Measurements from ENCODE around the gene PPP3CA.
A peak's percentile ranks its signal among the peaks of the same experiment; 100 is the strongest.
"Not testable (repeated sequence)": the region's sequence is repeated elsewhere in the genome, so short reads cannot be mapped to it uniquely, and the experiment has no call there.

The PPP3CA gene

DNA sequence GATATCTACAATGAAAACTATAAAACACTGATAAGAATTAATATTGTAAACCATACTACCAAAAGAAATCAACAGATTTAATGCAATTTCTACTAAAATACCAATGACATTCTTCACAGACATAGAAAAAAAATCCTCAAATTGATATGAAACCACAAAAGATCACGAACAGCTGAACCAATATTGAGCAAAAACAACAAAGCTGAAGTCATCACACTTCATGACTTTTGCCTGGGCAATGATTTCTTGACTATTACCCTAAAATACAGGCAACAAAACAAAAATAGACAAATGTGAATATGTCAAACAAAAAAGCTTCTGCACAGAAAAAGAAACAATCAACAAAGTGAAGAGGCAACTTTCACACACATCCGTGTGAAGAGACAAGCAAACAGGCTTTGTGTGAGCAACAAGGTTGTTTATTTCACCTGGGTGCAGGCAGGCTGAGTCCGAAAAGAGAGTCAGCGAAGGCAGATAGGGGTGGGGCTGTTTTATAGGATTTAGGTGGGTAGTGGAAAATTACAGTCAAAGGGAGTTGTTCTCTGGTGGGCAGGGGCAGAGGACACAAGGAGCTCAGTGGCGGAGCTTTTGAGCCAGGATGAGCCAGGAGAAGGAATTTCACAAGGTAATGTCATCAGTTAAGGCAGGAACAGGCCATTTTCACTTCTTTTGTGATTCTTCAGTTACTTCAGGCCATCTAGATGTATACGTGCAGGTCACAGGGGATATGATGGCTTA lies 355.8 kb downstream of the PPP3CA start:
- not testable (repeated sequence) for H3K4me1 ChIP-seq (ENCODE audit: control insufficient read depth, insufficient read depth, low read length, unreplicated experiment); H3K36me3 ChIP-seq (ENCODE audit: insufficient read depth, low read length); H3K27me3 ChIP-seq (ENCODE audit: insufficient read depth, low read length); H3K27ac ChIP-seq (ENCODE audit: low read depth, low read length); H3K4me3 ChIP-seq (ENCODE audit: low read depth, low read length); H3K79me2 ChIP-seq (ENCODE audit: control insufficient read depth, insufficient read depth, low read length, unreplicated experiment); H2AFZ ChIP-seq (ENCODE audit: low read length, unreplicated experiment)

DNA sequence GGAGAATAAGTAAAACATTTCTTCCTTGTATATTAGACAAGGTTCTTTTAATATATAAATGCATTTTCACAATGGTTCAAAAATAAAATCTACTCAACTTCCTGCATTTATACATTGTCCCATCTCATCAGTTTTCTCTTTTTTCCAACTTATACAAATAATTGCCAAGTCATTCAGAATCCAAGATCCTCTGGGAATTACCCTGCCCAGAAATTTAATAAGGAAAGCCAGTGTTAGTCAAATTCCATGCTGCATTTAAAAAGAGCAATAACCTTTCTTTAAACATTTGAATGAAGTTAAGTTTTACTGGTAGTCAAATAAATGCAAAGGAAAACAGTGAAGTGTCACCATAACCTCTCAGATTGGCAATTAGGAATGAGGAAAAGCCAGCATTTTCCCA lies 357.9 kb downstream of the PPP3CA start:
- Histone ChIP-seq H3K27ac (ENCODE audit: low read depth, low read length) (no peak overlapping the region), H3K27me3 (ENCODE audit: insufficient read depth, low read length) (no peaks in the 10 kb centered on the region), H3K4me3 (ENCODE audit: low read depth, low read length) (no peak overlapping the region), H3K79me2 (ENCODE audit: control insufficient read depth, insufficient read depth, low read length, unreplicated experiment) (no peaks in the 10 kb centered on the region), H2AFZ (ENCODE audit: low read length, unreplicated experiment) (no peak overlapping the region), H3K36me3 (ENCODE audit: insufficient read depth, low read length) (no peaks in the 10 kb centered on the region), H3K4me1 (ENCODE audit: control insufficient read depth, insufficient read depth, low read length, unreplicated experiment) (peaks cover 17% of the 10 kb centered on the region)

DNA sequence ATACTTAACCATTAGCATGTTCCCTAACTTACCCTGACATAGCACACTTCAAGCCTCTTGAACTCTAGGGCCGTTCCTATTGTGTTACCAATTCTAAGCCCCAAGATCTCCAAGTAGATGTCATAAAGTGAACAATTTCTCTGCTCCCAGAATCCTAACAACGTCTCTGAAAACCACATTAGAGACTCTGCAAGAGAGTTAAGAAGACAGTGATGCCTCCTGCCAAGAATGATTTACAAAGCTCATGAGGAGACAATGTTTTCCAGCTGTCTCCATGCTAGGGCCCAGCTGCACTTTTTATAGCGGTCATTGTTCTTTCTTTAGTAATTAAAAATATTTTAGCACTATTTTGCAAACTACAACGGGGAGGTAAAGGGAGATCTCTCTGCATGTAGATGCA lies 358.4 kb downstream of the PPP3CA start:
- Histone ChIP-seq H2AFZ (ENCODE audit: low read length, unreplicated experiment) (no peak overlapping the region), H3K36me3 (ENCODE audit: insufficient read depth, low read length) (no peaks in the 10 kb centered on the region), H3K79me2 (ENCODE audit: control insufficient read depth, insufficient read depth, low read length, unreplicated experiment) (no peaks in the 10 kb centered on the region), H3K27me3 (ENCODE audit: insufficient read depth, low read length) (no peaks in the 10 kb centered on the region), H3K4me1 (ENCODE audit: control insufficient read depth, insufficient read depth, low read length, unreplicated experiment) (peaks cover 17% of the 10 kb centered on the region), H3K4me3 (ENCODE audit: low read depth, low read length) (no peak overlapping the region), H3K27ac (ENCODE audit: low read depth, low read length) (no peak overlapping the region)

DNA sequence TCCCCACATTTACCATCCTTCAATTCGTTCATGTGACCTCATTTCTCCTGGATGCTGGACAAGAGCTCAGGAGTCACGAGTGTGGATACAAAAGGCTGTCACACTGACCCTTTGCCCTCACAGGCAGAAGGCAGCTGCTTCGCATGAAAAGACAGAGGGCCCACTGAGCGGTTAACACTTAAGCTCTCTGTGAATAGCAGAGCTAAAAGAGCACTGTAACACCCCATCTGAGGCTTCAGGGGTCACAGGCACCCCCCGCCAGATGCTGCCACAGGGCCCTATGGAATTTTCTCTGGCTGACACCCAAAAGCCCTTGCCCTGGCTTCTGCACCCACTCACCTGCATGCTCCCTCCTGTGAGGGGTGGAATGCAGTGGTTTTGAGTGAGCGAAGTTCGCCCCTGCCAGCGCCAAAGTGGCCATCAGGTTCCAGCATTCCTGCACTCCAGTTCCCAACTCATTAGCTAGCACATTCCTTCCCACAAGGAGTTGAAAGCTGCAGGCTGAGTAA lies 360.9 kb downstream of the PPP3CA start:
- H3K4me3 ChIP-seq (ENCODE audit: low read depth, low read length) = no peak overlapping the region
- H3K27ac ChIP-seq (ENCODE audit: low read depth, low read length) = no peak overlapping the region
- no peaks in the 10 kb centered on the region for H3K79me2 ChIP-seq (ENCODE audit: control insufficient read depth, insufficient read depth, low read length, unreplicated experiment)
- H3K4me1 ChIP-seq (ENCODE audit: control insufficient read depth, insufficient read depth, low read length, unreplicated experiment) = peaks cover 35% of the 10 kb centered on the region
- H3K36me3 ChIP-seq (ENCODE audit: insufficient read depth, low read length) = no peaks in the 10 kb centered on the region
- H2AFZ ChIP-seq (ENCODE audit: low read length, unreplicated experiment) = no peak overlapping the region
- no peaks in the 10 kb centered on the region for H3K27me3 ChIP-seq (ENCODE audit: insufficient read depth, low read length)

DNA sequence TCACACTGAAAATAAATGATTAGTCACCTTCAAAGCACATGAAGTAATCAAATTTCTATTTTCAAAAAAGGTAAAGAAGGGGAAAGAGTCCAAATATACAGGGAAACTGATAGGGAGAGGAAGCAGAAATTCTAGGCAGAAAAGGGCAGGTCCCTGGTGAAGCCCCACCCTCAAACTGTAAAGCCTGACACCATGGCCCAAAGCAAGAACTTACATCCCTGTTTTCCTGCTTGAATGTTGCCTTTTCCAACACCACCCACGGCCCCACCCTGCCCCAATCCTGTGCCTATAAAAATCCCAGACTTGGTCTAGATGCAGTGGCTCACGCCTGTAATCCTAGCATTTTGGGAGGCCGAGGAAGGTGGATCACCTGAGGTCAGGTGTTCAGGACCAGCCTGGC lies 361.8 kb downstream of the PPP3CA start:
- Histone ChIP-seq H3K27ac (ENCODE audit: low read depth, low read length) (peak overlapping the region; percentile 82), H3K79me2 (ENCODE audit: control insufficient read depth, insufficient read depth, low read length, unreplicated experiment) (no peaks in the 10 kb centered on the region), H3K4me3 (ENCODE audit: low read depth, low read length) (no peak overlapping the region), H3K36me3 (ENCODE audit: insufficient read depth, low read length) (no peaks in the 10 kb centered on the region), H3K27me3 (ENCODE audit: insufficient read depth, low read length) (no peaks in the 10 kb centered on the region), H2AFZ (ENCODE audit: low read length, unreplicated experiment) (no peak overlapping the region), H3K4me1 (ENCODE audit: control insufficient read depth, insufficient read depth, low read length, unreplicated experiment) (peaks cover 29% of the 10 kb centered on the region)

DNA sequence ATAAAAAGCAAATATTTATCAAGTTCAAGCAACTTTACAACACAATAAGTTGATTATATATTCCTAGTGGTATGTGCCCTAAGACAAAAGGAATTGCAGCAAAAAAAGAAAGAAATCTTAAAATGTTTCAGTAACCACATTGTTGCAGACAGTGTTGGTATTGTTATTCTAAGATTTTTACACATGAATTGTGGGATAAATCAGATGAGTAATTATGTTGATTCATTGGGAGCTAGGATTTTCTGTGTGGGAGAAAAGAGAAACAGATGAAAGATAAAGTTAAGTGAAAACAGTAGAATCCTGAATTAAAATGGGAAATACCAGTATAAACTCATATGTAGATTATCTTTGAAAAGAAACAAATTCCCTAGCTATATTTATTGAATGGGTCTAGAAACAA lies 362.4 kb downstream of the PPP3CA start:
- Histone ChIP-seq H3K36me3 (ENCODE audit: insufficient read depth, low read length) (no peaks in the 10 kb centered on the region), H3K27ac (ENCODE audit: low read depth, low read length) (peak overlapping the region; percentile 82), H3K4me1 (ENCODE audit: control insufficient read depth, insufficient read depth, low read length, unreplicated experiment) (peaks cover 29% of the 10 kb centered on the region), H3K4me3 (ENCODE audit: low read depth, low read length) (no peak overlapping the region), H3K27me3 (ENCODE audit: insufficient read depth, low read length) (no peaks in the 10 kb centered on the region), H3K79me2 (ENCODE audit: control insufficient read depth, insufficient read depth, low read length, unreplicated experiment) (no peaks in the 10 kb centered on the region), H2AFZ (ENCODE audit: low read length, unreplicated experiment) (peak overlapping the region; percentile 72)

DNA sequence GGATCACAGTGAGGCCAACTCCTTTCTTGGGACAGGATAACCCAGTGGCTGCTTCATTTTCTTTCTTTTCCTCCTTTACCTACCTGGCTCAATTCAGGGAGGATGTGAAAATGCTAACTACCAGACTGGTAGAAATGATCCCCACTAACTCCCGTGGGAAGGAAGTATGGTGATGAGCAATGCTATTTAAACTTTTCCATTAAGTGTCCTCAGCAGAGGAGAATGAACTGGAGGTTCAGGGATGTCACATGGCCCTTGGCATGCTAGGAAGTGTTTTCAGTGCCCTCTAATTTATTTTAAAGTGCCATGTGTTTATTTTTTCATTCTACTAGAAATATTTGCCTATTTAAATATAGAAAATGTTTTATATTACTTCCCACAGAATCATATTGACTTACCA lies 363.9 kb downstream of the PPP3CA start:
- Histone ChIP-seq H3K79me2 (ENCODE audit: control insufficient read depth, insufficient read depth, low read length, unreplicated experiment) (no peaks in the 10 kb centered on the region), H3K36me3 (ENCODE audit: insufficient read depth, low read length) (no peaks in the 10 kb centered on the region), H2AFZ (ENCODE audit: low read length, unreplicated experiment) (no peak overlapping the region), H3K27me3 (ENCODE audit: insufficient read depth, low read length) (no peaks in the 10 kb centered on the region), H3K27ac (ENCODE audit: low read depth, low read length) (no peak overlapping the region; the same call in 1 of the 2 replicates), H3K4me1 (ENCODE audit: control insufficient read depth, insufficient read depth, low read length, unreplicated experiment) (peaks cover 29% of the 10 kb centered on the region), H3K4me3 (ENCODE audit: low read depth, low read length) (no peak overlapping the region)

DNA sequence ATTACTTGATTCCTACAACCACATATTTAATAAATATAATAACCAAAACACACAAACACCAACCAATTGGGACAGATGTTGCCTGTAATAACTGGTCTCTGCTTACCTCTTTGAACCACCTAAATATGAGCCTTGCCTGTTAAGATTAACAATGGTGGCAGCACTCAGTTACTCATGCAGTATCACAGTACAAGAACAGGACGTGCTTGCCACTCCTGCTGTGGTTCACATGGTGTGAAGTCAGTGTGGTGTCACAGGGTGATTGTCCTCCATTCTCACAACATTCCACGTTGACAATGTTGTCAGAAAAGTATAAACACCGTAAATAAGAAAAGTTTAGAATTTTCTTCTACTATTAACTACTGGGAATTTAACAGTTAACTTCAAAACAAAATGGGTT lies 365.0 kb downstream of the PPP3CA start:
- Histone ChIP-seq H3K27ac (ENCODE audit: low read depth, low read length) (no peak overlapping the region), H2AFZ (ENCODE audit: low read length, unreplicated experiment) (no peak overlapping the region), H3K36me3 (ENCODE audit: insufficient read depth, low read length) (no peaks in the 10 kb centered on the region), H3K4me3 (ENCODE audit: low read depth, low read length) (no peak overlapping the region), H3K27me3 (ENCODE audit: insufficient read depth, low read length) (no peaks in the 10 kb centered on the region), H3K4me1 (ENCODE audit: control insufficient read depth, insufficient read depth, low read length, unreplicated experiment) (peaks cover 29% of the 10 kb centered on the region), H3K79me2 (ENCODE audit: control insufficient read depth, insufficient read depth, low read length, unreplicated experiment) (no peaks in the 10 kb centered on the region)

DNA sequence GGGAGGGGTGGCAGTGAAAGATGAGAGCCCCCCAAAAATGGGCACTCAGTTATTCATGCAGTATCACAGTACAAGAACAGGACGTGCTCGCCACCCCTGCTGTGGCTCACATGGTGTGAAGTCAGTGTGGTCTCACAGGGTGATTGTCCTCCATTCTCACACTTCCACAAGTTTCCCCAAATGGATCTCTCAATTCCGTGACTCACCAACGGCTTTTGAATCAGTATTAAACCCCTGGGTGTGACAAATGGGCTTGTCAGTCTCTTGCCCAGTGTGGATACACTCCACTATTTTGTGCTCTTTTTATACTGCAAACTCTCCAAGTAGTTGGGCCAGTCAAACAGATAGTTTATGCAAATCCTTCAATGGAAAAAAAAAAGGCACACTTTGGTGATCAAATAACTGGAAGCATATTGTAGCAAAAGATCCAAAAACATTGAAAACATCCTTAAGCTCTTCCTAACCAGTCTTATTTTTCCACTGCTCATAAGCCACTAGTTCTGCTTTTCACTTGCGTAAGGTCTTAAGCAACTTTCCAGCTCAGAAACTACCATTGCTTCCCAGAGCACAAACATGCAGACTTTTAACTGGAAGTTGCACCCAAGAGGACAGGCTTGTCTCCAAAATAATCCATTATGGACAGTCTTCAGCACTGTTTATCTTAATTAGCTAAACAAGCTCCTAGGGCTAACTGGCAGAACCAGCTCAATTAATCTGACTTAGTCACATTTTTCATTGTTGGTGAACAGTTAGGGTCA lies 365.7 kb downstream of the PPP3CA start:
- no peaks in the 10 kb centered on the region for H3K79me2 ChIP-seq (ENCODE audit: control insufficient read depth, insufficient read depth, low read length, unreplicated experiment)
- peaks cover 29% of the 10 kb centered on the region for H3K4me1 ChIP-seq (ENCODE audit: control insufficient read depth, insufficient read depth, low read length, unreplicated experiment)
- H3K4me3 ChIP-seq (ENCODE audit: low read depth, low read length) = no peak overlapping the region
- peak overlapping the region; percentile 10; the same call in 1 of the 2 replicates for H3K27ac ChIP-seq (ENCODE audit: low read depth, low read length)
- H3K27me3 ChIP-seq (ENCODE audit: insufficient read depth, low read length) = no peaks in the 10 kb centered on the region
- peak overlapping the region; percentile 36 for H2AFZ ChIP-seq (ENCODE audit: low read length, unreplicated experiment)
- no peaks in the 10 kb centered on the region for H3K36me3 ChIP-seq (ENCODE audit: insufficient read depth, low read length)

DNA sequence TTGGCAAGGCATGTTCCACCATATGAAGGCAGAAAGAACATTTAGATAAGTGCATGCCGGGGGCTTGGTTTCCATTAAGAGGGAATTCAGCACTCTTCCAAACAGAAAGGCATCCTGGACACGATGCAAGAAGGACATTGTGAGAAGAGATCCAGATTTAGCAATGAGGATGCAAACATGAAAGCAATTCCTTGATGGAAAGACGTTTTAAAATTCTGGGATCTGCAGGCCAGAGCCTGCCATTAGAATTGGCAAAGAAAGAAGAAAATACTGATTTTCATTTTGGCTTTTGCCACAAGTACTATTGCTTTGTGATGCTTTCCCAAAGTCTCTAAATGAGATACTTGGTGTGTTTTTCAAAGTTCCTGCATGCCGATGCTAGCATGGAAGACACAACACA lies 367.6 kb downstream of the PPP3CA start:
- H3K36me3 ChIP-seq (ENCODE audit: insufficient read depth, low read length) = no peaks in the 10 kb centered on the region
- peaks cover 22% of the 10 kb centered on the region for H3K4me1 ChIP-seq (ENCODE audit: control insufficient read depth, insufficient read depth, low read length, unreplicated experiment)
- H3K4me3 ChIP-seq (ENCODE audit: low read depth, low read length) = no peak overlapping the region
- H3K79me2 ChIP-seq (ENCODE audit: control insufficient read depth, insufficient read depth, low read length, unreplicated experiment) = no peaks in the 10 kb centered on the region
- H2AFZ ChIP-seq (ENCODE audit: low read length, unreplicated experiment) = no peak overlapping the region
- H3K27ac ChIP-seq (ENCODE audit: low read depth, low read length) = no peak overlapping the region
- no peaks in the 10 kb centered on the region for H3K27me3 ChIP-seq (ENCODE audit: insufficient read depth, low read length)
